GM12872 (cell line): ENCODE results near the gene CENPP.

Experiments
- CTCF ChIP-seq: IDR thresholded peaks from 3 replicates; pipeline ENCODE4 v1.5.1; 2011; ENCODE audit warnings: low read depth, mild to moderate bottlenecking, low read length, moderate library complexity; ENCODE audit not compliant: insufficient read depth

Gene CENPP

DNA sequence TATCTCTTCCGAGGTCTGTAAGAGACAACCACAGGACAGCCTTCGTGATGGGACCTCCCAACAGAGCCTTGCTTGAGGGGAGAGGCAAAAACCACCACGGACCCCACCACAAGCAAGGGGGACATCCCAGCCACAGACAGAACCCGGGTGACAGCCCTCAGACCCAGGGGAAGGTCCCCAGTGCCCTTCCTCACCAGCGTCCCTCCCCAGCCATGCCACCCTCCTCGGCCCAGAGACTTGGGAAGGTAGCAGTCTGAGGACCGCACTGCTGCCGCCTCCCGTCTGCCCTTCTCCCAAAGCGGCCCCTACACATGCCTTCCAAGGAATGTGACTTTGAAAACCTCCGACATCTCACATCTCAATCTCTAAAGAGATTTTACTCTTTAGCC, 330.8 kb downstream of the CENPP start:
- no peak for TF ChIP-seq CTCF

DNA sequence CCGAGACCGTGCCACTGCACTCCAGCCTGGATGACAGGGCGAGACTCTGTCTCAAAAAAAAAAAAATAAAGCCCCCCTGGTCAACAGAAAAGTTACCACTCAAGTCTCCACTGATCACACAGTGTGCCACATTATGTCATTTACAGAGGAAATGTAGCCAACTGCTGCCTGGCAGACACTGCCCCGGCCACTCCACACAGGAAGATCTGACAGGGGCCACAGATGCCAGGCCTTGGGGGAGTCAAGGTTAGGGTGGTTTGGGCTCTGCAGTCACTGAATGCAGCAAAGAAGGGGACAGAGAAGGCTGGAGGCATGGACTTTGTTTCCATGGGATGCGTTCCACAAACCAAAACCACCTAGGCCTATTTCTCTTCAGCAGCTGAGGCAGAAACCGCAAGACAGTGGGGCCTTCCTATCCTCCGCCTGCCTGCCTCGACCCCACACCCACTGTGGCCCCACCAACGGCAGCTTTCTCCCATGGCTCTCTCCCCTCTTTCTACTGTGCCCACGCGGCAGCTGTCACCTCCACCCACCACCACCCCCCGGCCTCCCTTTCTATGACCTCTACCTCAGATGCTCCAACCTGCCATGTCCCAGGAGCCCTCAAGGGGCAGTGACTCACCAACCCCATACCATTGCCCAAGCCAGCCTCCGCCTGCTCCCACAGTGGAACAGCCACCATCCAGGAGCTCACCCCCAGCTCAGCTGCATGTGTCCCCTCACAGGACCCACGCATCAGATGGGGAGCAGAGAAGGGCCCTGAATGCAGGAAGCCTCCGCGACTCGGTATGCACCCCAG, 331.7 kb downstream of the CENPP start:
- TF ChIP-seq CTCF: peak; percentile 11; the same call in 1 of the 3 replicates

- TF ChIP-seq CTCF: no peak
Observed at GRCh38 chr9:92658176-92658575, 332.4 kb downstream of the CENPP start.

DNA sequence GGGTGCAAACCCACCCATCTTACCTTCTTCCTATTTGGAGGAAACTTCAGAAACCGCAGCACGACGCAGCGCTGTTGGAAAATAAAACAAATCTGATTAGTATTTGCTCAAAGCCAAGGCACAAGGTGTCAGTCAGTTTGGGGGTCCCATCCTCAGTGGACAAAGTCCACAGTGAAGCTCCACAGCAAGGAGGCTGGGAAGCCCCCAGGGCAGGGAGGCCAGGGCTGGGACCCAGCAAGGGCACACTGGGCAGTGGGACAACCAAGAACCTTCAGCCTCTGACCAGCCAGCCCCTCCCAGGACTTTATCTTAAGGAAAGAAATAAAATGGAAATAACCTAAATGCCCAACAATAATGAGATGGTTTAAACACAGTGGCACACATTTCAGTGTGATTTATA, 332.9 kb downstream of the CENPP start:
- no peak for TF ChIP-seq CTCF

GRCh38 chr9:92659601-92660000, 333.8 kb downstream of the CENPP start:
- TF ChIP-seq CTCF: no peak

DNA sequence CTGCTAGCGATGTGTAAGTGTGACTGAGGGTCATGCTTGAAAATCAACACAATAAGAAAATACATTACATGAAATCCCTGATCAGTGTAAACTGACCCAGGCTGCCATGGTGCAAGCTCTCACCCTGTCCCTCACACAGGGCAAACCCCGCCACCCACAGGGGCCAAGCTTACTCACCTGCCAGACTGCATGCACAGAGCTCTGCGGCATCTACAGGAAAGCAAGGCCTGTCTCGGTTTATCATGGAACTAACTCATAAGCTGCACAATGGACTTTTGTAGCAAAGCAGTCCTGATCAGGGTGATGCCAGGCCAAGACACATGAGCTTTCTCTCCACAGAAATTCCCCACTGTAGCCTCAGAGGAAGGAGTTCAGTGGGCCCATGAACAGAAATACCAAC, 334.5 kb downstream of the CENPP start:
- no peak for TF ChIP-seq CTCF

- no peak for TF ChIP-seq CTCF
Observed at GRCh38 chr9:92661127-92661526, 335.4 kb downstream of the CENPP start.
